GM15510 (cell line): ENCODE results near the gene BEST4.

Experiments used
- POLR2A ChIP-seq: IDR thresholded peaks from 3 replicates; pipeline ENCODE4 v1.6.1; 2011; ENCODE audit warnings: borderline replicate concordance; ENCODE audit not compliant: insufficient read length; ENCODE audit errors: extremely low read depth

The BEST4 gene

GRCh38 chr1:44792736-44793502, 4.9 kb upstream of the BEST4 start:
- no peak for TF ChIP-seq POLR2A

- TF ChIP-seq POLR2A, result no peak
Measured at GRCh38 chr1:44790968-44791801, 3.2 kb upstream of the BEST4 start.

- TF ChIP-seq POLR2A, result no peak
Measured at GRCh38 chr1:44787506-44787905, 464 bp downstream of the BEST4 start.

- no peak for TF ChIP-seq POLR2A
Measured at GRCh38 chr1:44786841-44787426, 1.0 kb downstream of the BEST4 start.

- peak; percentile 29 for TF ChIP-seq POLR2A
Measured at GRCh38 chr1:44786138-44786840, 1.7 kb downstream of the BEST4 start.

GRCh38 chr1:44785501-44786137, 2.4 kb downstream of the BEST4 start:
- TF ChIP-seq POLR2A, result no peak

- no peak for TF ChIP-seq POLR2A
Measured at GRCh38 chr1:44785029-44785380, 3.0 kb downstream of the BEST4 start.

- TF ChIP-seq POLR2A, result peak; percentile 46
Measured at GRCh38 chr1:44784094-44785028, 3.6 kb downstream of the BEST4 start.

- no peak for TF ChIP-seq POLR2A
Measured at GRCh38 chr1:44783697-44784093, 4.3 kb downstream of the BEST4 start.

GRCh38 chr1:44780583-44781121, 7.3 kb downstream of the BEST4 start:
- no peak for TF ChIP-seq POLR2A

- no peak for TF ChIP-seq POLR2A
Measured at GRCh38 chr1:44778705-44779576, 9.0 kb downstream of the BEST4 start.

GRCh38 chr1:44777969-44778635, 9.9 kb downstream of the BEST4 start:
- TF ChIP-seq POLR2A, result peak; percentile 10
